GM19328 (cell line): ENCODE results near the gene DYNC1H1.

Experiments used
- ATAC-seq: cut with Tn5 transposase; IDR thresholded peaks from one replicate; pipeline ENCODE4 v1.9.1; 2021; ENCODE audit warnings: mild to moderate bottlenecking, moderate library complexity; ENCODE audit not compliant: unreplicated experiment

The DYNC1H1 gene

GRCh38 chr14:102085948-102086708 lies 121.8 kb downstream of the DYNC1H1 start:
- ATAC-seq, result peak; percentile 17

- ATAC-seq, result no peak
Observed at GRCh38 chr14:102086709-102086971, 122.3 kb downstream of the DYNC1H1 start.

- peak; percentile 81 for ATAC-seq
Observed at GRCh38 chr14:102086972-102087761, 122.8 kb downstream of the DYNC1H1 start, which contains the start of gene HSP90AA1. Gene HSP90AA1, minus strand, starts transcription at chr14:102087044. Its CDS starts 666 bp downstream, at chr14:102086378.

GRCh38 chr14:102087762-102088011 lies 123.3 kb downstream of the DYNC1H1 start:
- ATAC-seq, result no peak

- ATAC-seq, result no peak
Observed at GRCh38 chr14:102088012-102088792, 123.8 kb downstream of the DYNC1H1 start.

GRCh38 chr14:102089621-102090343 lies 125.4 kb downstream of the DYNC1H1 start:
- ATAC-seq, result no peak

GRCh38 chr14:102090713-102091112 lies 126.3 kb downstream of the DYNC1H1 start:
- ATAC-seq, result no peak

- no peak for ATAC-seq
Observed at GRCh38 chr14:102092806-102093205, 128.4 kb downstream of the DYNC1H1 start.

- no peak for ATAC-seq
Observed at GRCh38 chr14:102094101-102094500, 129.7 kb downstream of the DYNC1H1 start.

GRCh38 chr14:102095231-102095870 lies 131.0 kb downstream of the DYNC1H1 start:
- ATAC-seq, result no peak

GRCh38 chr14:102095871-102096568 lies 131.6 kb downstream of the DYNC1H1 start:
- ATAC-seq, result no peak

GRCh38 chr14:102096569-102097188 lies 132.3 kb downstream of the DYNC1H1 start:
- ATAC-seq, result no peak

GRCh38 chr14:102097441-102098135 lies 133.2 kb downstream of the DYNC1H1 start:
- no peak for ATAC-seq

- no peak for ATAC-seq
Observed at GRCh38 chr14:102103062-102103695, 138.8 kb downstream of the DYNC1H1 start.

- no peak for ATAC-seq
Observed at GRCh38 chr14:102105369-102105768, 141.0 kb downstream of the DYNC1H1 start.
